ENCODE results near the gene NUP210. TPM values are rescaled to one million over a fixed set of nuclear protein-coding genes. Genes with fewer than 3 reads are reported as not detected.
A peak's percentile ranks its signal among the peaks of the same experiment; 100 is the strongest.

NUP210 gene
- total RNA-seq, 4 donors from 2014 or later: 1.7 to 3.6 (median 2.7) TPM

GRCh38 chr3:13280811-13281506 lies 139.2 kb downstream of the NUP210 start:
- ATAC-seq (no peak), DNase-seq (no peak)
- peaks cover 26 to 32% (median 29%) of the 10 kb centered on the region in 3 donors for H3K27me3 ChIP-seq
- TF ChIP-seq POLR2A (IDR thresholded peaks at IDR 0.05) (no peak), CTCF (IDR thresholded peaks at IDR 0.05 in 4 of 5, conservative IDR thresholded peaks at IDR 0.05 in 1 of 5) (no peak)
- intact Hi-C loops (cut with DNase I; ENCODE audit: low total_unique reads) (loop anchor here (5.0 kb wide), 2 partner anchors 49 to 64 kb away; no protein-coding TSS in a partner anchor), in situ Hi-C loops (cut with MboI; ENCODE audit: low sequenced_read_pairs in 4 of 4) (loop anchor here in 2 of 4 donors (25.0 kb wide), 1 partner anchor 194 kb away; no protein-coding TSS in a partner anchor)
- peak overlapping the region in 3 of 4 donors; percentile 46 to 55 (median 50) for H3K4me3 ChIP-seq
- no peaks in the 10 kb centered on the region for H3K9me3 ChIP-seq
- H3K36me3 ChIP-seq: no peaks in the 10 kb centered on the region
- H3K4me1 ChIP-seq: peaks cover 5 to 22% of the 10 kb centered on the region in 2 donors
- H3K27ac ChIP-seq: peak overlapping the region in 3 of 4 donors; percentile 43 to 71 (median 68)

- DNase-seq (no peak), ATAC-seq (no peak)
- Histone ChIP-seq H3K27me3 (peaks cover 19 to 27% (median 22%) of the 10 kb centered on the region in 3 donors), H3K9me3 (no peaks in the 10 kb centered on the region), H3K27ac (peak overlapping the region in 2 of 4 donors; percentile 7 to 43), H3K4me3 (no peak overlapping the region), H3K4me1 (peaks cover 5 to 25% of the 10 kb centered on the region in 2 donors), H3K36me3 (no peaks in the 10 kb centered on the region)
- intact Hi-C loops (cut with DNase I; ENCODE audit: low total_unique reads) (loop anchor here (5.0 kb wide), 2 partner anchors 48 to 63 kb away; no protein-coding TSS in a partner anchor), in situ Hi-C loops (cut with MboI; ENCODE audit: low sequenced_read_pairs in 4 of 4) (loop anchor here in 2 of 4 donors (25.0 kb wide), 1 partner anchor 193 kb away; no protein-coding TSS in a partner anchor)
- TF ChIP-seq POLR2A (IDR thresholded peaks at IDR 0.05) (no peak), CTCF (IDR thresholded peaks at IDR 0.05 in 4 of 5, conservative IDR thresholded peaks at IDR 0.05 in 1 of 5) (no peak)
These were observed 139.9 kb downstream of the NUP210 start for GRCh38 chr3:13280122-13280790.

GRCh38 chr3:13279532-13279910 lies 140.6 kb downstream of the NUP210 start:
- H3K4me1 ChIP-seq: peaks cover 6 to 30% of the 10 kb centered on the region in 2 donors
- H3K9me3 ChIP-seq: no peaks in the 10 kb centered on the region
- TF ChIP-seq POLR2A (IDR thresholded peaks at IDR 0.05): no peak
- TF ChIP-seq CTCF (IDR thresholded peaks at IDR 0.05 in 4 of 5, conservative IDR thresholded peaks at IDR 0.05 in 1 of 5): no peak
- intact Hi-C loops (cut with DNase I; ENCODE audit: low total_unique reads): no loop called here
- H3K36me3 ChIP-seq: no peaks in the 10 kb centered on the region
- DNase-seq: no peak
- in situ Hi-C loops (cut with MboI; ENCODE audit: low sequenced_read_pairs in 4 of 4): loop anchor here in 2 of 4 donors (25.0 kb wide), 1 partner anchor 192 kb away; no protein-coding TSS in a partner anchor
- H3K4me3 ChIP-seq: no peak overlapping the region
- no peak for ATAC-seq
- H3K27ac ChIP-seq: no peak overlapping the region
- H3K27me3 ChIP-seq: peaks cover 11 to 20% (median 15%) of the 10 kb centered on the region in 3 donors

GRCh38 chr3:13278783-13279531 lies 141.2 kb downstream of the NUP210 start:
- no peak for TF ChIP-seq CTCF (IDR thresholded peaks at IDR 0.05 in 4 of 5, conservative IDR thresholded peaks at IDR 0.05 in 1 of 5)
- no peak for ATAC-seq
- Histone ChIP-seq H3K4me1 (peaks cover 12 to 36% of the 10 kb centered on the region in 2 donors), H3K4me3 (no peak overlapping the region), H3K36me3 (no peaks in the 10 kb centered on the region), H3K27ac (no peak overlapping the region), H3K27me3 (peaks cover 8 to 15% (median 11%) of the 10 kb centered on the region in 3 donors), H3K9me3 (no peaks in the 10 kb centered on the region)
- intact Hi-C loops (cut with DNase I; ENCODE audit: low total_unique reads): no loop called here
- in situ Hi-C loops (cut with MboI; ENCODE audit: low sequenced_read_pairs in 4 of 4): loop anchor here in 2 of 4 donors (25.0 kb wide), 1 partner anchor 192 kb away; no protein-coding TSS in a partner anchor
- DNase-seq: no peak
